A673 (cell line): ENCODE measurements around the gene LENG1. TPM values are rescaled to one million over a fixed set of nuclear protein-coding genes. Genes with fewer than 3 reads are reported as not detected.

Experiments used
- Bru-seq: library from RNA; stranded (reverse); fragments of 400-500 nt; gene quantifications from one replicate; lab custom pipeline; 2021; lab: Mats Ljungman, UMichigan
- BruChase-seq, 2 experiments: library from RNA; stranded (reverse); fragments of 400-500 nt; gene quantifications; one replicate each; lab custom pipeline; 2021; lab: Mats Ljungman, UMichigan
- BruUV-seq: library from RNA; stranded (reverse); fragments of 400-500 nt; replicated peaks from 2 replicates; lab custom pipeline; 2021; lab: Mats Ljungman, UMichigan
- CTCF ChIA-PET: fragments of 300-600 bp; sonication (Branson Sonifier 250); formaldehyde crosslinking; loops from one replicate; lab custom pipeline; 2022; ENCODE audit warnings: antibody characterized with exemption; lab: Charles Lee
- POLR2A ChIA-PET: fragments of 300-600 bp; sonication (Branson Sonifier 250); formaldehyde crosslinking; loops from one replicate; lab custom pipeline; 2022; ENCODE audit warnings: antibody characterized with exemption; ENCODE audit not compliant: low non-redundant PET; lab: Charles Lee
- DNase-seq: peaks from one replicate; pipeline ENCODE4 v3.0.0-alpha.2; 2015; ENCODE audit warnings: low spot score
- H3K27ac ChIP-seq: fragments of 200-600 bp; sonication (generic); 2 replicates; pipeline ENCODE4 v1.5.1; 2016; ENCODE audit warnings: mixed run types, low read depth, mild to moderate bottlenecking, mixed read lengths, antibody characterized with exemption, low read length; ENCODE audit not compliant: poor library complexity, severe bottlenecking
- H3K27me3 ChIP-seq: fragments of 200-600 bp; sonication (generic); replicated peaks from 2 replicates; pipeline ENCODE4 v1.6.1; 2017; ENCODE audit warnings: mixed run types, low read depth, mild to moderate bottlenecking, mixed read lengths, antibody characterized with exemption, low read length; ENCODE audit not compliant: insufficient read depth, poor library complexity
- H3K36me3 ChIP-seq: fragments of 200-600 bp; sonication (generic); 2 replicates; pipeline ENCODE4 v1.6.1; 2016; ENCODE audit warnings: mixed run types, mild to moderate bottlenecking, mixed read lengths, antibody characterized with exemption, low read length; ENCODE audit not compliant: insufficient read depth, poor library complexity, severe bottlenecking
- H3K4me1 ChIP-seq: fragments of 200-600 bp; sonication (generic); 2 replicates; pipeline ENCODE4 v1.6.1; 2017; ENCODE audit warnings: mixed run types, mild to moderate bottlenecking, mixed read lengths, antibody characterized with exemption, low read length; ENCODE audit not compliant: insufficient read depth, poor library complexity, severe bottlenecking
- H3K4me3 ChIP-seq: fragments of 200-600 bp; sonication (generic); 2 replicates; pipeline ENCODE4 v1.5.1; 2016; ENCODE audit warnings: low read depth, mixed run types, mild to moderate bottlenecking, mixed read lengths, low read length; ENCODE audit not compliant: poor library complexity, severe bottlenecking
- H3K9me3 ChIP-seq: fragments of 200-600 bp; sonication (generic); 2 replicates; pipeline ENCODE4 v1.6.1; 2016; ENCODE audit warnings: mixed run types, low read depth, mild to moderate bottlenecking, mixed read lengths, antibody characterized with exemption, low read length; ENCODE audit not compliant: poor library complexity, severe bottlenecking
- CTCF ChIP-seq: fragments of 300-800, 200-600 bp; sonication (generic); conservative IDR thresholded peaks from 2 replicates; pipeline ENCODE4 v1.5.1; 2017; ENCODE audit warnings: low read depth, mild to moderate bottlenecking, antibody characterized with exemption, low read length, moderate library complexity, mixed read lengths
- EZH2 ChIP-seq: fragments of 200-600 bp; sonication (generic); IDR thresholded peaks from 2 replicates; pipeline ENCODE4 v1.6.1; 2017; ENCODE audit warnings: borderline replicate concordance, low read depth, mild to moderate bottlenecking, mixed read lengths, antibody characterized with exemption, low read length; ENCODE audit not compliant: poor library complexity, severe bottlenecking
- intact Hi-C: fragments of 100-400 bp; cut with micrococcal nuclease; formaldehyde crosslinking; loops from one replicate; pipeline ENCODE4 v1.10.0; 2022; ENCODE audit not compliant: unreplicated experiment
- long read RNA-seq: library from polyadenylated mRNA; stranded (forward); transcript quantifications from one replicate; pipeline ENCODE4 v2.0.0, GENCODE V29; 2022
- total RNA-seq: library from RNA; stranded (reverse); gene quantifications from 2 replicates; pipeline ENCODE4 v1.2.3, GENCODE V29; 2021

Gene LENG1
- total RNA-seq = 8.8 and 9.7 TPM in 2 replicates
- Bru-seq, nascent RNA = percentile 66 among the genes with signal in this experiment
- BruChase-seq, experiment 1, labeled RNA remaining after a 2-hour chase = percentile 57 among the genes with signal in this experiment
- BruChase-seq, experiment 2, labeled RNA remaining after a 6-hour chase = percentile 56 among the genes with signal in this experiment
- long read RNA-seq, transcript LENG1-201 (4 exons, 1,542 nt) = major isoform, 23 of 26 reads
- long read RNA-seq, partial matches to known transcripts = 1 of 26 reads
- long read RNA-seq, other reads (novel, unspliced or antisense) = 2 of 26 reads

- no TSS peak for BruUV-seq
- peak; percentile 100 for DNase-seq
- TF ChIP-seq EZH2 (no peak), CTCF (peak; percentile 53)
- Histone ChIP-seq H3K4me1 (peaks cover 9% of the 10 kb centered on the region), H3K4me3 (peak within 1 kb of the TSS; percentile 63), H3K9me3 (no peaks in the 10 kb centered on the region), H3K27ac (peak within 1 kb of the TSS; percentile 93), H3K36me3 (peaks cover 34% of the 10 kb centered on the region), H3K27me3 (no peaks in the 10 kb centered on the region)
- ChIA-PET CTCF (interaction anchor here (1.0 kb wide), 1 partner anchor 11 kb away, joined by 3 read pairs; no protein-coding TSS in a partner anchor), POLR2A (interaction anchor here (1.0 kb wide), 1 partner anchor 44 kb away, joined by 3 read pairs; the partner anchor contains the start of genes PRPF31 and TFPT)
- intact Hi-C loops = loop anchor here (2.0 kb wide), 1 partner anchor 29 kb away; the partner anchor contains the start of gene MBOAT7
Observed at GRCh38 chr19:54159352-54160181, at the start of gene LENG1. Gene LENG1 (minus strand): TSS chr19:54159721. CDS start chr19:54159695, 26 bp downstream.

GRCh38 chr19:54208784-54209057, 49.2 kb upstream of the LENG1 start:
- Histone ChIP-seq H3K4me3 (no peak overlapping the region), H3K27ac (no peak overlapping the region), H3K9me3 (no peaks in the 10 kb centered on the region), H3K4me1 (peaks cover 34% of the 10 kb centered on the region), H3K36me3 (peaks cover 50% of the 10 kb centered on the region), H3K27me3 (no peaks in the 10 kb centered on the region)
- TF ChIP-seq EZH2 = no peak
- TF ChIP-seq CTCF = no peak
- DNase-seq = no peak
- intact Hi-C loops = no loop called here
- BruUV-seq = no TSS peak
- ChIA-PET POLR2A (no interaction called here), CTCF (no interaction called here)

GRCh38 chr19:54207983-54208783, 48.7 kb upstream of the LENG1 start:
- no peak for TF ChIP-seq CTCF
- TF ChIP-seq EZH2 = no peak
- no peaks in the 10 kb centered on the region for H3K9me3 ChIP-seq
- CTCF ChIA-PET = no interaction called here
- peaks cover 39% of the 10 kb centered on the region for H3K4me1 ChIP-seq
- DNase-seq = no peak
- H3K4me3 ChIP-seq = no peak overlapping the region
- intact Hi-C loops = no loop called here
- POLR2A ChIA-PET = interaction anchor here (0.6 kb wide), 1 partner anchor 708 kb away, joined by 7 read pairs; no protein-coding TSS in a partner anchor
- no TSS peak for BruUV-seq
- H3K27me3 ChIP-seq = no peaks in the 10 kb centered on the region
- peak overlapping the region; percentile 13 for H3K27ac ChIP-seq
- H3K36me3 ChIP-seq = peaks cover 55% of the 10 kb centered on the region
